Limb (tissue), 2 donors: ENCODE data around the gene HSD17B12.

Source experiments
- DNase-seq, 2 donors: peaks; one replicate each; pipeline ENCODE4 v3.0.0-alpha.2; 2016; ENCODE audit errors: extremely low spot score in 2 of 2

Gene HSD17B12

DNA sequence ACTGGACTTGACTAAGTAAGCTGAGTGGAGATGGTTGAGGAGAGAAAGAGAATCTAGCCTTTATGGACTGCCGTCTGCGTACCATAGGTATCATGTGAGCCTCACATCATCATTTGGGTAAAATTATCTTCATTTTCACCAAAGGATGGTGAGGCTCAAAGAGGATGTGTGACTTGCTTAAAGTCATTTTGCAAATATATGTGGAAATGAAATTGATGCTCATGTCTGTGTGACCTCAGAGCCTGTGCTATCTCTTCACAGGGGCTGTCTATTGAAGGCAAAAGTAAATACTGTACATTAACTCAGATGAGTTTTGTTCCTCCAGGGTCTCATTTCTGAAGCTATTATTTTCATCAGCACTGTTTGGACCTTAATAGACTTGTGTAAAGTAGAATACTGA is 116.8 kb downstream of the HSD17B12 start:
- no peak for DNase-seq

DNA sequence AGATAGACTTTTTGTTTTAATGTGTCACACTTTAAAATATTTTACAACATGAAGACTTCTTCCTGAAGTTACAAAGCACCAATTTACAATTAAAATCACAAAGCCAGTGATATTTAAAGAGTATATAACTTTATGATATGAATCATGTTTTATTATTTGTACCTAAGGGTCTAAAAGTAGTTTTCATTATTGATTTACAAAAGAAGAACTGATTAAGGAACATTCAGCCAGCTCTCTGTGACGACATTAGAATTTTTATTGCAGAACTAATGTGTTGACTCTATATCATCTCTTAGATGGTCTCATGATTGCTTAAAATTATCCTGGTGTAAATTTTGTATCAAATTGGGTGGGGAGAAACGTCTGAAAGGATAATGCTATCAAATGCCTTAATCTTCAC is 117.3 kb downstream of the HSD17B12 start:
- DNase-seq = no peak

DNA sequence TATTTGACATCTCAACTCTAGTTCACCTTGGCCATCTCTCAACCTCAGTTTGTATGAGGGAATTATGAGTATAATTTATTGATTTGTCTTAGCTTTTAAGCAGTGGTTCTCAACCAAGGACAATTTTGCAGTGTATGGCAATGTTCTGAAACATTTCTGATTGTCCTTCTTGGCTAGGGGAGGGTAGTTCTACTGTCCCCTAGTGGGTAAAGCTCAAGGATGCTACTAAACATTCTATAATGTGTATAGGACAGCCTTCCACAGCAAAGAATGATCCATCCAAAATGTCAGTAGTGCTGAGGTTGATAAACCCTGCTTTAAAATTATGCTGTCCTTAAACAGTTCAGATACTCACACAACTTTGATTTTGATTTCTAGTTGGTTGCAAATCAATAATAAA is 122.0 kb downstream of the HSD17B12 start:
- DNase-seq = no peak

DNA sequence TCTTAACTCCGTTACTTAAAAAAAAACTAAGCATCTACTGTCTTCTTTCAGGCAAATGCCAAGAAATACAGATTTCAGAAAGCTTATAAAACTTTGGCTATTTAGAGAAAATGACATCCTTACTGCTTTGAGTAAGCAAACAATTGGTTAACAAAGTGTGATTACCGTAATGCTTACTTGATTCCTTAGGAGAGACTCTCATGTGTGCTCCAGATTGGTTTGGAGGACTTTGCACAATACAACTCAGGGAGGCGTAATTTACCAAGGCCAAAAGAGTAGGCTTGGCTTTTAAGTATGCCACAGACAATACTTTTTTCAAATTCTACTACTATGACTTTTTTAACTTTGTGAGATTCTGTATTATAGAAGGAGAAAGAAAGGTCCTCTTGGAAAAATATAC is 123.2 kb downstream of the HSD17B12 start:
- no peak for DNase-seq

DNA sequence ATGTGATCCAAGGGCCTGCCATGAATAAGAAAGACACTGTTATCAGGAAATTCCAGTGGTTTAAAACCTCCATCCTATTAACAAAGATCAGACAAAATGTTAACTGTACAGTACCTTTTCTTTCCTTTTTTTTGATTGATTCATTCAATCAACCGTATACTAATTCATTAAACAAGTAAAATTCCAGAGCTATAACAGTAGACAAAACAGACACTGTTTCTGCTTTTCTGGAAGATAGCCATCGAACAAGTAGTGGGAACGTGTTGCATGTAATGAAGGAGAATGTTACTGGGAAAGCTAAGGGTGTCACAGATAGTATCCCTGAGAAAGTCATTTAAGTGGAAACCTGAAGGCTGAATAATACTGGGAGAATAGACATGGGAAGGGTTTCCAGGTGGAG is 126.4 kb downstream of the HSD17B12 start:
- no peak for DNase-seq

DNA sequence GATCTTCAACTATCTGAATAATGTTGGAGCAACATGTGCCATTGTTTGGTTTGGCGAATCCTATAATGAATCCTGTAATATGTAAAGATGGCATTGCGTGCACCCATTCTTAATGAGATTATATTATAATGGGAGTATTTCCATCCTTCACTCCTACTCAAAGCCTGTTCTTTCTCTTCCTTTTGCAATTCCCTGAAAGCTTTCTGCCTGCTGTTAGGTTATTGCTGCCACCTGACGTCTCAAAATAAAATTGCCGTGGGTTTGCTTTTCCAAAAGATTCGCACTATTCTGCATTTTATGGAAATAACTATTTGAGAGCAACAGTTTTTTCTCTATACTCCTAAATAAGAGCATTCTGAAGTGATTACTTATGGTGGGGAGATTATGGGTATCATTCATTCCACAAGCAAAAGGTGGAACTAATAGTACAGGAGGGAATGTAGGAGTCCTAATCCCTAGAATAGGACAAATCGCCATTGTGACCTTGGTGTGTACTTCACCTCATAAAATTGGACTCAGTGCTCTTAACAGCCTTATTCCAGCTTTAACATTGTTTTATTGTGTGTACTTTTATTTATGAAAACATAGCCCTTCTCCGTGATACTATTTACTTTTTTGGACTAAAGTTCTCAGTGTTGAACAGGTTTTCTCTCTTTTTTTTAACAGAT is 130.5 kb downstream of the HSD17B12 start:
- DNase-seq = no peak

DNA sequence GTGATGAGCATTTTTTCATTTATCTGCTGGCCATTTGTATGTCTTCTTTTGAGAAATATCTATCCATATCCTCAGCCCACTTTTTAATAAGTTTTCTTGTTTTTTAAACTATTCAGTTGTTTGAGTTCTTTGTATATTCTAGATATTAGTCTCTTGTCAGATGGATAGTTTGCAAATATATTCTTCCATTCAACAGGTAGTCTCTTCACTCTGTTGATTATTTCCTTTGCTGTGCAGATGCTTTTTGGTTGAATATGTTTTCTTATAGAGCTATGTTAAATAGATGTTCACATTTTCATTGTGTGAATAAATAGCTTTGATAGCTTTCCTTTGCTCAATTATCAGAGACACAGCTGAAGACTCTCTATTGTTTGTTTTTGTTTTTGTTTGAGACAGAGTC is 131.9 kb downstream of the HSD17B12 start:
- DNase-seq = no peak

DNA sequence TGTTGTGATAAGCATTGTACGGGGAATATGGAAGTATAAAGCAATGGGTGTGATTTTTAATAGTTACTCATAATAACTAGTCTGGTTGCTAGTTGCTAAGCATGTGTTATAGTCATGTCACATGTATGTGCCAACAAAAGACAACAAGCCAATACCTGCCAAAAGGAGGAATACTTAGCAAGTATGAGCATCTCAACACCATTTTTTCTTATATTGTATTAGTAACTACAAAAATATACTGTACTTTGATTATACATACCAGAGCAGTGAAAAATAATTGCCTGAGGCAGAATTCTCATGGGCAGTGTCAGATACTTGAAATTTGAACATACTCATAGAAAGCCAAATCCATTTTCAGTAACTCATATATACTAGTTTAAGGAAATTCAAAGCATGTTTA is 137.7 kb downstream of the HSD17B12 start:
- DNase-seq = no peak

DNA sequence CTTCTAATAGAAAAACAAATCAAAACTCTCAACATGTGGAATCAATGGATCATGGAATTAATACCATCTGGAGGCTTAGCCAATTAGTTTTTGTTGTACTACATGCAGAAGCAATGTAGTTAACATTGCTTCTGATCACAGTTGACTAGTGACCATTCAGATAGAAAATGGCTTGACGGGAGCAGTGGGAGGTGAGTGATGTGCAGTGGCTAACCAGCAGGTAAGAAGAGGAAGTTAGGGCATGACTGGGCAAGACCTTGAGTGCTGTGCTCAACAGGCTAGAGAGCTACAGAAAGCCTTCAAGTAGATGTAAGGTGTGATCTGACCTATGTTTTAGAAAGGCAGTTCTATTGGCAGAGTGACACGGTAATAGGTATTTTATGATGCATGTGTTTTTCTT is 139.4 kb downstream of the HSD17B12 start:
- DNase-seq = no peak

DNA sequence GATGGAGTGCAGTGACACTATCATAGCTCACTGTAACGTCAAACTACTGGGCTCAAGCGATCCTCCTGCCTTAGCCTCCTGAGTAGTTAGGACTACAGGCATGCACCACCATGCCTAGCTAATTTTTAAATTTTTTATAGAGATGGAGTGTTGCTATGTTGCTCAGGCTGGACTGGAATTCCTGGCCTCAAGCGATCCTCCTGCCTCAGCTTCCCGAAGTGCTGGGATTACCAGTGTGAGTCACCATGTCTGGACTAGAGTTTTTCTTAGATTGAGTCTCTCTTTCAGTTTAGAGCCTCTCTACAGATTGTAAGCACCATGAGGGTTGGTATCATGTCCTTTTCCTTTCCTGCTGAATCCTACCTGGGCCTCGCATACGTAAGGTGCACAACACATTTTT is 142.8 kb downstream of the HSD17B12 start:
- DNase-seq = no peak

DNA sequence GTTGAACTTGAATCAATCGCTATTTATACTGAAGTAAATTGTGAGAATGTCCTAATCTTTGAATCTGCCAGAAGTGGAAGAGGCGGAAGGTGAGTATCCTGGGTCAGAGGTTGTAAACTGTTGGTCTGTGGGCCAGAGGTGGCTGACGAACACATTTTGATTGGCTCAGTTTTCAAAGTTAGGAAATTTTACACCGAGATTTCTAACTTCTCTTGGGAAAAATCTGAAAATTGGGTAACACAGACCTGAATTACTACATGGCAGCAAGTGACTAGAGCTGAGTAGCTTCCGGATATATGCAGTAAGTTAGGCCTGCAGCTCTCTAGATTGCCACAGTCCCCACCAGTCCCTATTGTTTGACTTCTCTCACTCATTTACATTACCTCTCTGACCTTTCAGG is 143.3 kb downstream of the HSD17B12 start:
- no peak for DNase-seq

DNA sequence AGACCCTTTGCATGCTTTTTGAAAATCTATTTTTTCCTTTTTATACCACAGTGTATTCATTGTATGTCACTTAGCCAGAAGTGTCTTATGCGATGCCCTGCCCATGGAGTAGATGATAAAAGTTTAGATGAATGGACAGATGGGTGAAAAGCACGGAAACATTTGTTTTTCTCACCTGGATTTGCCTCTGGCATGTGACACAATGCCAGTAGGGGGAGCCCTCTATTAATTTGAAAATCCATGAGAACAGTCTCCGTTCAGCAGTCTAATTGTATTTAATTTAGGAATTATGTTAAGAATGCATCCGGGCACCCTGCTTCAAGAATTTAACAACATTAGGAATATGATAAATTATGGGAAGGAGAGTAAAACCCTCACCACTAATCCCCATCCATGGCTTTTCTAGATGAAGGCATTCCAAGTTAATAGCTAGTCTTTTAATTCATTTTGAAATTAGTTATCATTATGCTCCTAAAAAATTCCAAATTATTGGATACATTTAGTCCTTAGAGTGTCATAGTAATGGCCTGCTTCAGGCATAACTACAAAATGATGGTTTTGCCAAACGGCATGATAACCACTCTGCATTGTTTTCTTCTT is 144.8 kb downstream of the HSD17B12 start:
- DNase-seq = peak in 1 of 2 donors; percentile 13

DNA sequence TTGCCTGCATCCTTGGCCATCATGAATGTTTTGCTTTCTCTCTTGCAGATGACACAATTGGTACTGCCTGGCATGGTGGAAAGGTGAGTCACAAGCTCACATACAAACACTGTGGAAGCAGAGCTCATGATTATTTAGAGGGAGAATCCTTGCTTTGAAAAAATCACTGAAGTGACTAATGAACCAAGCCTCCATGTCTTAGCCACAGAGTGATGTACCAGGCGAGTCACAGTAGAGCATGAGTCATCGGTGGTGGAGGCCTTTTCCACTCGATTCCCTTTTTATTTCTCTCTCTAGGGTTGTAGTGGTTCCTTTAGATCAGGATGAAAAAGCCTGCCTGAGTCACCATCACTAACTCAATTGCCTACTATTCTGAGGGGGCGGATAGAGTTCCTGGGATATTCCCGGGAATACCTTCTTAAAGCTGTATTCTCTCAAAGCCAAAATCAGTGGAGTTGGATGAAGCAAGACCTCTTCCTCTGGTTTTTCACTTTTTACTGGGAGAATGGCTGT is 150.4 kb downstream of the HSD17B12 start:
- DNase-seq = no peak

DNA sequence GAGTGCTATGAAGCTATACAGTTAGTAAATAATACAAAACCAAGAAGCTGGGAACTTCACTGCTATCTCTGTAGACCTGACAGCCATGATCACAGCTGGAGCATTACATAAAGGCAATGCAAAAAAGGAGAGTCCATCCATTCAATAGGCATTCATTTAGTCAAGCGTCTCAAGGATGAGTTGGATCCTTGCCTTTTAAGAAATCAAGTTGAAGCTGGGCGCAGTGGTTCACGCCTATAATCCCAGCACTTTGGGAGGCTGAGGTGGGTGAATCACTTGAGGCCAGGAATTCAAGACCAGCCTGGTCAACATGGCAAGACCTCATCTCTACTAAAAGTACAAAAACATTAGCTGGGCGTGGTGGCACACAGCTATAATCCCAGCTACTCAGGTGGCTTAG is 152.0 kb downstream of the HSD17B12 start:
- DNase-seq = no peak

DNA sequence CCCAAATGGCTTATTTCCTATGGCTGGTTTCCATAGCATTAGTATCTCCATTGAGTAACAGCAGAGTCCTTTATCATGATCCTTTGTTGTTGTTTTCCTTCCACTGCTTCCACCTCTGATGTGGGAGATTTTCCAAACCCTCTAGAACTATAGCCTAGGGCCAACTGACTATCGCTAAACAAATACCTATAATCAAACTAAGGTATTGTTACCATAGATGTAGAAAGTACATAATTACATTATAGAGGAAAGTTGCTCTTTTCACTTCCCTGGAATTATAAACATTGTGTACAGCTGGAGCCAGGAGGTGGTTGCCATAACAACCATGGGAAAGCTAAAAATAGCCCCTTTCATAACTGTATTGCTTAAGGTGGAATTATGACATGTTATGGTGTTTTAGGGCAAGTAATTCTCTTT is 153.1 kb downstream of the HSD17B12 start:
- peak in 1 of 2 donors; percentile 50 for DNase-seq

DNA sequence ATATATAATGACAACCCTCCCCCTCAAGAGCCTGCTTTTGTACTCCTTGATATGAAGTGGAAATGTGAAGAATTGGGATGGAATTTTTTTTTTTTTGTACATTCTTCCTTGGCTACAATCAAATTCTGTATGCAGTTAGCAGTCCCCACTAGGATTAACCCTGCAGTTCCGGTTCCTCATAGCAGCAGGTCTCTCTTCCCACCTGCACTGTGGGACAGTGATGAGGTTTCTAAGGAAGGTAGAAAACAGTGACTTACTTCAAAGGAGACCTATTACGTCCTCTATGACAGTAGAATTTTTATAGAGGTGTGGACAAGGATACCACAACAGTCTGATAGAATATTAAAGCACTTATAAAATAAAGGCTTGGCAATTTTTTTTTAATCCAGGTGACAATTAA is 153.7 kb downstream of the HSD17B12 start:
- DNase-seq = no peak

DNA sequence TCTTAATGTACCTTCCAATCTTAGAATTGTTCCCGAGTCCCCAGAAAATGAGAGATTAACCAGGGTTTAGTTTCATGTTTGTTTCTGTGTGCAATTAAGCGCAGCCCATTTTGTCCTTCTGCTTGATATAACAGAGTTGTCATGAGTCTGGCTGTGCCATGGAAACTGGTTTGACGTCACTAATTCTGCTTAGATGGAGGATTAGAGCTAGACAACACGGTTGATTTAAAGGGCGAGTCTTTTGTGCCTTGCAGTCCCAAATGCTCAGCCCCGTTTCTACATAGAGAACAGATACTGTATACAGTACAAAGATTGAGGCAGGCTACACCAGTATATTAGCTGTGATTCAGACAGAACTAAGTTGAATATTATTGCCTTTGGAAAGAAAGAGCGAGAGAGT is 154.6 kb downstream of the HSD17B12 start:
- DNase-seq = no peak

DNA sequence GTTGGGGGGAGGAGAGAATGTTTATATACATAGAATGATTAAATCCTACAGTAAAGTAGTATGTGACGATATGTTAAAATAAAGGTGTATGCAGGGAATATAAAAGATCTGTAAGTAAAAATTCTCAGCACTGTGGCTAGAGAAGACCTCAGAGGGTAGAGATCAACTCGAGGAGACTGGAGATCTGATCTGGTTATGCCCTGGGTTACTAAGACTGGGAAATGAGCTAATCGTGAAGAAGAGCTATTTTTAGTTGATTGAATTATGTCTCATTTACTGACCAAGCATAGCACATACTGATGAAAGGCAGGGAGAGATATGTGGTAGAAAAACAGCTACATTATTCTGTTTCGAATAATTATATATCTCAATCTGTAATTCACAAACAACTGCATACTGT is 157.3 kb downstream of the HSD17B12 start:
- no peak for DNase-seq

DNA sequence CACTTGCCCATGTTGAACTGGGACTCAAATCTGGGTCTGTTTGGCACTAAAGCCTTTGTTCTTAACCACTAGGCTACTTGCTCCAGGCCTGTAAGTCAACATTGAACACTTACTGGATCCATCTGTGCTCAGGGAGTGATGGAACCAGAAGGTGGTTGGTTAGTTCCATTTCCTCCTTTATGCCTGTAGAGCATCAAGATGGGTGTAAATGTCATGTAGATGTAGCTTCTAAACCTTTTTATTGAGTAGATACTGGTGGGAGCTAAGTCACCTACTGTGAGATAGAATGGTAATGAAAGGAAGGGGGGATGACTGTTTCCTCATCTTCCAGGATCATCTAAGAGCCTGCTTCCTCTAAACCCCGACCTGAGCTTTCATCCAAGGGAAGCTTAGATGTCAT is 161.5 kb downstream of the HSD17B12 start:
- no peak for DNase-seq

DNA sequence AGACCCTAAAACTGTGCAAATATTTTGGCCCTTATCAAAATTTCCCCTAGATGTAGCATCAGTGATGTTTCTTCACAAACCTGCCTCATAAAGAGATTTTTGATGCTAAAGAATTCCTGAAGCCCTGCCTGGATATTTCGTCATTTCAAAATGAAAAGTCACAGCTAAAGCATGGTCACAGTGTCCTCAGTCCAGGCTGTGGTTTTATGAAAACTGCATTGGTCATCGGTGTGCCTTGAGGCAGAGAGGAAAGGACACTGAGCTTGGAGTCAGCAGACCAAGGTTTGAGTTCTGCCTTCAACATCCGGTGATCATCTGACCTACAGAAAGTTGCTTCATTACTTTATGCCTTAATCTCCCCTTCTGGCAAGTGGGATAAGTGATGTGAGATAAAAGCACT is 165.3 kb downstream of the HSD17B12 start:
- DNase-seq = no peak

DNA sequence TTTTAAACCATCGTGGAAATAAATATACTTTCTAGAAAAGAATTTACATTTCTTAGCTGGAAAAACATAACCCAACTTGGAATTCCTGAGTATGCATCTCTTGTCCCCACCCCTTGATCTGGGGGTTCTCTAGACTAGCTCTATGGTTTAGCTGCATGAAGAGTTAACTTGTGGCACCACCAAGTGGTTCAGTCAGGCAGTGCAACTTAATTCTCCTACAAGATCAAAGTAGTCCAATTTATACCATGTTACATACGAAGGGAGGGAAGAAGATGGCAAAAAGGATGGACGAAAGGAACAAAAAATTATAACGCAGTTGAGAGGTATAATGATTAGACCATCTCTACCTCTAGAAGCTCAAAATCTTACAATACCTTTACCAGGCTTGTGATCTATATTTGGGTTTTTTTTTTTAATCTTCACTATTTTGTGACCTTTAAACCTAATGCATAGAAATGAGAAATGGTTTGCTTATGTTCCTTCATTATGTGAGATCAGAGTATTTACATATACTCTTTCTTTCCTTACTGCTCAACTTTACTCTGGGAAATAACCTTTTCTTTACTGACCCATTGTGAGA is 171.6 kb downstream of the HSD17B12 start:
- DNase-seq = peak; percentile 65 to 69

DNA sequence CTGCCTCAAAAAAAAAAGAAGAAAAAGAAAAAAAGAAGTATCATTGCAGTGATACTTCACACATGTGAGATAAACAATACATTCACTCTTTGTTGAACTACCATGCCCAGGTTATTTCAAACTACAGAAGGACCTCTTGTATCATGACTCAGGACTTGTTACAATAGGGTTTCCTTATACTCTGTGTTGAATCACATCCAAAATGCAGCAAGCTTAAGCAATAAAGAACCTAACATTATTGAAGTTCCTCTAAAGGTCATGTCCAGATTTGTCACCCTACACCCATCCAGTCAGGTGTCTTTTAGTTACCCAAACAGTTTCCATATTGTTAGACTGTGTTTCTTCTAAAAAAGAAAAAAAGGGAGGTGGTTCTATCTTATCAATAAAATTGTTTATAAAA is 173.2 kb downstream of the HSD17B12 start:
- DNase-seq = no peak

DNA sequence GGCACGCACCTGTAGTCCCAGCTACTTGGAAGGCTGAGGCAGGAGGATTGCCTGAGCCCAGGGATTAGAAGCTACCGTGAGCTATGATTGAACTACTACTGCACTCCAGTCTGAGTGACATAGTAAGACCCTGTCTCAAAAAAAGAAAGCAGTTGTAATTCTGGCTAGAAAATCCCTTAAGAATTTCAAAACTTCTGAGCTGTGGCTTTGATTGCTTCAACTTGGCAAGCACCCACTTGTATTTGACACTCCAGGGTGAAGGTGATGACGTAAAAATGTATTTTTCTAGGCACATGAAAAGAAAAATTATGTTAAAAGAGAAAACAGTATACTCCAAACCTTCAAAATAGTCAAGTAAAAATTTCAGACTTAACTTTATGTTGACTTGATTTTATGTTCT is 176.5 kb downstream of the HSD17B12 start:
- DNase-seq = no peak
